Osteoblast (primary cell): ENCODE data around the gene RPL10. TPM values are rescaled to one million over a fixed set of nuclear protein-coding genes. Genes with fewer than 3 reads are reported as not detected.

ENCODE experiments used
- DNase-seq: peaks from one replicate; pipeline ENCODE4 v3.0.0; 2011; ENCODE audit warnings: low spot score, mixed read lengths; ENCODE audit not compliant: insufficient read length; ENCODE audit errors: missing footprints
- H2AFZ ChIP-seq: 2 replicates; pipeline ENCODE4 v1.6.0; 2011; ENCODE audit warnings: mild to moderate bottlenecking, low read length
- H3K27ac ChIP-seq: 2 replicates; pipeline ENCODE4 v1.5.1; 2011; ENCODE audit warnings: mild to moderate bottlenecking, low read depth, low read length, moderate library complexity
- H3K27me3 ChIP-seq: 2 replicates; pipeline ENCODE4 v1.6.0; 2012; ENCODE audit warnings: mild to moderate bottlenecking, control low read depth, inconsistent platforms, low read length, moderate library complexity; ENCODE audit not compliant: insufficient read depth
- H3K36me3 ChIP-seq: 2 replicates; pipeline ENCODE4 v1.5.1; 2011; ENCODE audit warnings: mild to moderate bottlenecking, low read length, control low read depth, moderate library complexity; ENCODE audit not compliant: insufficient read depth
- H3K4me1 ChIP-seq: 2 replicates; pipeline ENCODE4 v1.5.1; 2011; ENCODE audit warnings: mild to moderate bottlenecking, low read length, control low read depth, moderate library complexity; ENCODE audit not compliant: insufficient read depth
- H3K4me2 ChIP-seq: 2 replicates; pipeline ENCODE4 v1.6.0; 2011; ENCODE audit warnings: mild to moderate bottlenecking, low read length; ENCODE audit not compliant: insufficient read depth
- H3K4me3 ChIP-seq: fragments of 200-600 bp; sonication (generic); 3 replicates; pipeline ENCODE4 v1.5.1; 2012; ENCODE audit warnings: mild to moderate bottlenecking, low read length, inconsistent platforms; ENCODE audit not compliant: insufficient read depth
- H3K79me2 ChIP-seq: 2 replicates; pipeline ENCODE4 v1.6.0; 2012; ENCODE audit warnings: mild to moderate bottlenecking, low read length, control low read depth, inconsistent platforms; ENCODE audit not compliant: insufficient read depth
- H3K9me3 ChIP-seq: 2 replicates; pipeline ENCODE4 v1.5.1; 2011; ENCODE audit warnings: low read depth, low read length, control low read depth
- H4K20me1 ChIP-seq: 2 replicates; pipeline ENCODE4 v1.6.0; 2012; ENCODE audit warnings: mild to moderate bottlenecking, low read length, control low read depth; ENCODE audit not compliant: insufficient read depth
- total RNA-seq: library from RNA; depleted of rRNA; stranded (reverse); fragments of >200 nt; gene quantifications from 2 replicates; pipeline ENCODE4 v1.2.3, GENCODE V29; 2012
- TF ChIP-seq, protein P1 (sequence below): IDR thresholded peaks from 2 replicates; pipeline ENCODE4 v1.5.1; 2011; ENCODE audit warnings: mild to moderate bottlenecking, low read depth, low read length, moderate library complexity; ENCODE audit errors: extremely low read depth

Gene RPL10
- total RNA-seq, 1 donor, result 2,517 TPM

DNA sequence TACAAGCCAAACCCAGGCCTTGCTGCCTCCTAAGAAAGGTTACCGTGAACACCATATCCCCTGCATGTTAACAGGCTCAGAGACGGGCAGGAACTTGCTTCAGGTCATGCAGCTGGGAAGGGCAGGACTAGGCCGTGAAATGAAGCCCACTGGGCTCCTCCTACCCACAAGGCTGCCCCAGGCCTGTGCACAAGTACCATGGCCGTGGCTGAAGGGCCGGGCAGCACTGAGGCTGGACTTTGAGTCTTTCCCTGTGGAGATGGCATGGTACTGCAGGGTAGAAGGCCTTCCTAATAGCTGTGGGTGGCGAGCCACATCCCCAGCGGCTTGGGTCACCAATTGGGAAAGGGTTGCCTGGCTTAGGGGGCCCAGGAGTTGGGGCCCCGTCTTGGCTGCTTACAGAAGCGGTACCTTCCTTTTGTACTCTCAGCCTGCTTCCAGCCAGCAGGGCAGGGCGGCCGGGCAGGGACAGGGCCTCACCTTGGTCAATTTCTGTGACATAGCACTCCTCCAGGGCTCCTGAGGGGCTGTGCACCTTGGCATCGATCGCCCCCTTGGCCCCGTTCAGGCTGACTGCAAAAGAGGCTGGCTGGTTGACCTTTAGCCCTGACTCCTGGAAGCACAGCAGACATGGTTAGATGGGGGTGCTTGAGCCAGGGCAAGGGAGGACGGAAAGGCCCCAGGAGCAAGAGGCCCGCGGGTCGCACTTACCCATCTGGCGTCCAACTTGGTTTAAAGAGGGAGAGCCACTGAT lies 47.6 kb upstream of the RPL10 start:
- no peak overlapping the region for H3K4me2 ChIP-seq
- no peak overlapping the region for H3K4me3 ChIP-seq
- H3K79me2 ChIP-seq, result peaks cover under 1% of the 10 kb centered on the region
- no peak for DNase-seq
- peaks cover 61% of the 10 kb centered on the region for H3K36me3 ChIP-seq
- no peaks in the 10 kb centered on the region for H3K9me3 ChIP-seq
- H4K20me1 ChIP-seq, result peaks cover 48% of the 10 kb centered on the region
- H3K27ac ChIP-seq, result no peak overlapping the region
- no peak overlapping the region for H2AFZ ChIP-seq
- no peaks in the 10 kb centered on the region for H3K27me3 ChIP-seq
- H3K4me1 ChIP-seq, result no peaks in the 10 kb centered on the region
- TF ChIP-seq, protein P1, sequence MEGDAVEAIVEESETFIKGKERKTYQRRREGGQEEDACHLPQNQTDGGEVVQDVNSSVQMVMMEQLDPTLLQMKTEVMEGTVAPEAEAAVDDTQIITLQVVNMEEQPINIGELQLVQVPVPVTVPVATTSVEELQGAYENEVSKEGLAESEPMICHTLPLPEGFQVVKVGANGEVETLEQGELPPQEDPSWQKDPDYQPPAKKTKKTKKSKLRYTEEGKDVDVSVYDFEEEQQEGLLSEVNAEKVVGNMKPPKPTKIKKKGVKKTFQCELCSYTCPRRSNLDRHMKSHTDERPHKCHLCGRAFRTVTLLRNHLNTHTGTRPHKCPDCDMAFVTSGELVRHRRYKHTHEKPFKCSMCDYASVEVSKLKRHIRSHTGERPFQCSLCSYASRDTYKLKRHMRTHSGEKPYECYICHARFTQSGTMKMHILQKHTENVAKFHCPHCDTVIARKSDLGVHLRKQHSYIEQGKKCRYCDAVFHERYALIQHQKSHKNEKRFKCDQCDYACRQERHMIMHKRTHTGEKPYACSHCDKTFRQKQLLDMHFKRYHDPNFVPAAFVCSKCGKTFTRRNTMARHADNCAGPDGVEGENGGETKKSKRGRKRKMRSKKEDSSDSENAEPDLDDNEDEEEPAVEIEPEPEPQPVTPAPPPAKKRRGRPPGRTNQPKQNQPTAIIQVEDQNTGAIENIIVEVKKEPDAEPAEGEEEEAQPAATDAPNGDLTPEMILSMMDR, result no peak

DNA sequence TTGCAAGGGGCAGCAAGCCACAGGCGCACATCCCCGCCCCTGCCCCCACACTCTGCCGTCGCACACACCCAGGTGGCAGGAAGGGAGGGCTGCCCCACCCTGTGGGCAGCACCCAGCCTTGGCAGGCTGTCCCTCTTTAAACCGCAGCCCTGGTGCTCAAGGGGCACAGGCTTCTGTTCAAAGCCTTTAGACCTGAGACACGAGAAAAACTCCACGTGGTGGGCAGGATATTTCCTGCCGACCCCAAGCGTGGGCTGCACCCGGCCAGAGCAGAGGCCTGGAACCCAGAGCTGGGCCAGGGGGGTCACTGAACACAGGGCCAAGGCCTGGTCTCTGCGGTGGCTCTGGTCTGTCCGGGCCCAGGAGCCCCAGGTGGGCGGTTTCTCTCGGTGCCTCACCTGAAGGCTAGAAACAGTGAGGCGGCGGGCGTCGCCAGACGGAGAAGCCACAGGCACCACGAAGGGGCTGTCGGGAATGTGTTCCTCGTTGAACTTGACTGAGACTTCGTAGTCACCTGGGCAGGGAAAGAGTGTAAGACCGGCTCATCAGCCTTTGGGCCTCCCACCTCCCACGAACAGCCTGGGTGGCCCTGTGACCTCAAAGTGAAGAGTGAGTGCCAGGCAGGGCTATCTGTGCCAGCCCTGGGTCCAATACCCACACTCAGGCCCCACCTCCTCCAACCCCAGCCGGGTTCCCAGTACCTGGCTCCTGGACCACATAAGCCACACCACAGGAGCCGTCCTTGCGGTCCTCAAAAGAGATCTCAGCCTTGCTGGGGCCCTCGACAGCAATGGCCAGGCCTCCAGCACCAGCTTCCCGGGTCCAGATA lies 46.8 kb upstream of the RPL10 start:
- H3K4me2 ChIP-seq, result no peak overlapping the region
- peaks cover 69% of the 10 kb centered on the region for H3K36me3 ChIP-seq
- no peak for DNase-seq
- no peak overlapping the region for H3K27ac ChIP-seq
- H2AFZ ChIP-seq, result no peak overlapping the region
- peaks cover 55% of the 10 kb centered on the region for H4K20me1 ChIP-seq
- H3K9me3 ChIP-seq, result no peaks in the 10 kb centered on the region
- H3K4me1 ChIP-seq, result no peaks in the 10 kb centered on the region
- no peaks in the 10 kb centered on the region for H3K27me3 ChIP-seq
- TF ChIP-seq, protein P1, result no peak
- H3K4me3 ChIP-seq, result no peak overlapping the region
- H3K79me2 ChIP-seq, result peaks cover 4% of the 10 kb centered on the region

DNA sequence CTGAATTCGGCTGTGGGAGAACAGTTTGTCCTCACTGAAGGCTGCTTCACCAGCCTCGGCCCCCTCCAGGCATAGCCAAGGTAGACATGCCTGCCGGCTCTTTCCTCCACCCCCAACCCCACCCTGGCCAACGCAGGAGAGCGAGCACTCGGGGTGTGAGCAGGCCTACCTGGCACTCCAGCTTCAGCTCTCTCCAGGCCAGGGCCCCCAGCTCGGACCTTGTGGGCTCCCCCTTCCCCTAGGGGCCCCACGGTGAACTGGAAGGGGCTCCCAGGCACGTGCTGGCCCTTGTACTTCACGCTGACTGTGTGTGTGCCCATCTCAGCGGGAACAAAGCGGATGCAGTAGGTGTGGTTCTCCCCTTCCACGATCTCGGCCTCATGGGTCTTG lies 46.2 kb upstream of the RPL10 start:
- H3K79me2 ChIP-seq, result peaks cover 5% of the 10 kb centered on the region
- H3K4me1 ChIP-seq, result no peaks in the 10 kb centered on the region
- TF ChIP-seq, protein P1, result no peak
- no peak for DNase-seq
- no peaks in the 10 kb centered on the region for H3K27me3 ChIP-seq
- H3K36me3 ChIP-seq, result peaks cover 74% of the 10 kb centered on the region
- no peak overlapping the region for H3K4me3 ChIP-seq
- no peak overlapping the region for H2AFZ ChIP-seq
- H3K9me3 ChIP-seq, result no peaks in the 10 kb centered on the region
- no peak overlapping the region for H3K27ac ChIP-seq
- H4K20me1 ChIP-seq, result peaks cover 61% of the 10 kb centered on the region
- H3K4me2 ChIP-seq, result no peak overlapping the region

DNA sequence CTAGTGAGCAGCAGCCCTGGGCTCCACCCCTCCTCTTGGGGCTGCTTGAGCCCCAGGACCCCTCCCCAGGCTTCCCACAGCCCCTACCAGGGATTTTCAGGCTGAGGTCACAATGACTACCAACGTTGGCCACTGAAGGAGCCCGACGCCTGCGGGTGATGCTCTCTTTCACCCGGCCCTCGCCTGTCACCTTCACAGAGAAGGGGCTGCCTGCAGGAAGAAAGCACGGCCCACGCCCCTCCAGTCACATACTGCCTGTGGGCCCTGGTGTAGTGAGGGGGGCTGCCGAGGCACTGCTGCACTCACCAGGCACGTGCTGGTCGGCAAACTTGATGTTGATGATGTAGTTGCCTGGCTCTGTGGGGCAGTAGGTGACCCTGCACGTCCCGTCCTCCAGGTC lies 45.7 kb upstream of the RPL10 start:
- Histone ChIP-seq H2AFZ (no peak overlapping the region), H4K20me1 (peaks cover 62% of the 10 kb centered on the region), H3K27me3 (no peaks in the 10 kb centered on the region), H3K36me3 (peaks cover 79% of the 10 kb centered on the region), H3K4me1 (no peaks in the 10 kb centered on the region), H3K79me2 (peaks cover 8% of the 10 kb centered on the region), H3K4me3 (no peak overlapping the region), H3K4me2 (no peak overlapping the region), H3K9me3 (no peaks in the 10 kb centered on the region), H3K27ac (no peak overlapping the region)
- TF ChIP-seq, protein P1, result no peak
- no peak for DNase-seq
